Measurements from ENCODE around the gene LZTS3. TPM values are rescaled to one million over a fixed set of nuclear protein-coding genes. Genes with fewer than 3 reads are reported as not detected.

Gene LZTS3
- total RNA-seq: 1 to 10 TPM; 1.6 TPM

GRCh38 chr20:3172933-3173609, at the start of gene LZTS3:
Gene LZTS3 (minus strand): TSS chr20:3173549. CDS start chr20:3167163, 6,386 bp downstream.

GRCh38 chr20:3209257-3209945, 36.1 kb upstream of the LZTS3 start, which contains the start of gene ITPA:
Gene ITPA (plus strand): TSS chr20:3209498. CDS start chr20:3209552, 54 bp downstream.

GRCh38 chr20:3204124-3204794, 30.9 kb upstream of the LZTS3 start, which contains the start of gene DDRGK1:
Gene DDRGK1 (minus strand): TSS chr20:3204682. CDS start chr20:3204627, 55 bp downstream.

Other genes starting within 250 kb of the LZTS3 start
- 1 to 10 TPM in 1 of 2 experiments, under 1 TPM in 1; 0.96 to 1.2 TPM for gene GNRH2, start 129.9 kb downstream of the LZTS3 start, total RNA-seq
- 10 to 100 TPM; 29.7 to 32.0 TPM for gene MRPS26, start 127.5 kb downstream of the LZTS3 start, total RNA-seq
- 1 to 10 TPM in 1 of 2 experiments, under 1 TPM in 1; 0.51 to 1.0 TPM for gene OXT, start 101.9 kb downstream of the LZTS3 start, total RNA-seq
- not detected for gene AVP, start 88.8 kb downstream of the LZTS3 start, total RNA-seq
- 10 to 100 TPM; 22.6 to 22.8 TPM for gene FASTKD5, start 13.7 kb downstream of the LZTS3 start, total RNA-seq
- 1 to 10 TPM; 9.0 to 9.6 TPM for gene UBOX5, start 13.7 kb downstream of the LZTS3 start, total RNA-seq
- 10 to 100 TPM; 59.1 to 59.8 TPM for gene DDRGK1, start 31.1 kb upstream of the LZTS3 start, total RNA-seq
- 10 to 100 TPM; 52.1 to 53.8 TPM for gene ITPA, start 35.9 kb upstream of the LZTS3 start, total RNA-seq
- gene SLC4A11, start 65.6 kb upstream of the LZTS3 start, total RNA-seq: 1 to 10 TPM; 1.2 to 1.7 TPM
- gene DNAAF9, start 234.1 kb upstream of the LZTS3 start, total RNA-seq: 1 to 10 TPM; 1.4 TPM